GM19025 (cell line): ENCODE data around the gene CNOT4.

ENCODE experiments used
- ATAC-seq: cut with Tn5 transposase; IDR thresholded peaks from one replicate; pipeline ENCODE4 v1.9.1; 2021; ENCODE audit warnings: mild to moderate bottlenecking, low read depth, moderate library complexity; ENCODE audit not compliant: unreplicated experiment

Gene CNOT4

GRCh38 chr7:135509839-135510591 is at the start of gene CNOT4:
CNOT4 (minus strand) TSS chr7:135510102; CDS start chr7:135438331, 71,771 bp downstream.
- peak; percentile 97 for ATAC-seq

DNA sequence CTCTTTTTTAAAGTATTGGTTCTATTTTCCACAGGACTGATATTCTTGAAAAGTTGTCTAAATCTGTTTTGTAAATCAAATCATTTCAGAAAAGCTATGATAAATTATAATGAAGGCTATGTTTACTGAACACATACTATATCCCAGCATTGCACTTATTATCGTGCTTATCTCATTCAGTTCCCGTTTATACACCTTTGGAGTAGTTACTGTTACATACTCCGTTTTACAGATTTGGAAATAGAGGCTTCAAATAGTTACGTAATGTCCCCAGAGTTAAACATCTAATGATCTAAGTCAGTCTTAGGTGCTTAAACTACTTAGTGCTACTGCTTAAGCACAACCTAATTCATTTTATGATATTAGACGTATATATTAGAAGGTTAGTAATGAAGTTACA is 49.0 kb upstream of the CNOT4 start:
- no peak for ATAC-seq

DNA sequence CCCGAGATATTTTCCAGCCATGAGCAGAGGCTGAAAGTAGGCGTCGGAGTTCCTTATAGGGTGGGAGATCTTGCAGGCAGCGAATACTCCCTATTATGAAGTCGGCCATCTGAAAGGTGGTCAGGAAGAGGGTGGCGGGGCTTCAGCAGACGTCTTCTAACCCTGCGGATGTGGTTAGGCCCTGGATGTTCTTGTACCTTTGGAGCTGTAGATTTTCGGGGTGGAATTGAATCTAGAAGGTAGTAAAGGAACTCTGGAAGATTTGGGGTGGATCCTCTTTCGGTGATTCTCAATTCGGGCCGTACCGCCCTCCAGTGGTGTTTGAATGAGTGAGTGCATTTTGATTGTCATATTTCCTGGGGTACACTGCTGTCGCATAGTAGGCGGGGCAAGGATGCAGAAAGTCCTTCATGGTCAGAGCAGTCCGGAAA is 48.5 kb upstream of the CNOT4 start:
- peak; percentile 63 for ATAC-seq

DNA sequence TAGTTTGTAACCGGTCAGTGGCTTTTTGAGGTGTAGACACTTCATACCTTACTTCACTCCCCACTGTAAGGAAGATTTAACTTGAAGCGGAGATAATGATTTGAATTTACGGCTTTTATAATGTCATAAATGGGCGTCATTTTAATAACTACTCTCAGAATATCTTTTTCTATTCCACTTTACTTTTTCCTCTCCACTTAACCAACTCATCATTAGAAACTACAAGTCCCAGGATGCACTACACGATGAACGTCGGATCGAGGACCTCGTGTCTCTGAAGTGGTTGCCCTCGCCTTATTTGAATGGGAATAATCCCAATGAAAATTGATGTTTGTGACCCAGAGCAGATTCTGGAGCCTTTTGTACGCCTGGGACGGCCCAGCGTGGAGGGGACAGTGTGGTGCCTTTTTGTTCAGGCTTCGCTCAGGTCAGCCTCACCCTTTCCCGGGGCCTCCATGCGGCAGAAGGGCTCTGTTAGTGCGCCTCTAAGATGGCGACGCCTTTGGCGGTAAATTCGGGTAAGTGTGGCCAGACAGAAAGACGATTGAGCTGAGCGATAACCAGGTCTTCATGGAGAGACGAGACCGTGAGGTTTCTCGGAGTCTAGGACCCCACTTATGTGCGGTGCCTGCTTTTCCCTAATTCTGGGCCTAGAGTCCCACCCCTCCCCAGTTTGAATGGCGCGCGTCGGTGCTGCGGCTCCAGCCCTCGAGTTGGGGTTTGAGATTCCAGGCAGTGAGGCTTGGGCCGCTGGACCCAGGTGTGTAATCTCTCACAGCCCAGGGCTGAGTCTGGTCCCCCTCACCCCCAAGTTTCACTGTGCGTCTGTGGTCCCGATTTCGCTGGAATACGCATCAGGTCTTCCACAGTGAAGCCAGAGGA is 47.8 kb upstream of the CNOT4 start, which contains the start of gene NUP205:
Gene NUP205, plus strand, starts transcription at position 463 of the 882 bp plus-strand sequence. Its CDS starts 28 bp downstream, at position 491.
- peak; percentile 70 for ATAC-seq

DNA sequence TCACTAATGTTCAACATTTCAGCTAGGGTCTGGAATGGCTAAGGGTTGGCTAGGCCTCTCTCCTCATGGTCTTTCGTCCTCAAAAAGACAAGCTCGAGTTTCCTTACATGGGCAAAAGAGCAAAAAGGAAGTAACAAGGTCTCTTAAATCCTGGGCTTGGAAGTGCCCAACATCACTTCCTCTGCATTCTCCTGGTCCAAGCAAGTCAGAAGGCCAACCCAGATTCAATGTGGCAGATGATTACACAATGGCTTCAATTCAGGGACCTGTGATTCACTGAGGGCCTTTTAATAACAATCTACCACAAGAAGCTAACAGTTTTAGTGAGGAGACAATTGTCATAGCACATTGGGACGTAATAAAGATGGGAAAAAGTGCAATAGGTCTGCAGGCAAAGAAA is 43.4 kb upstream of the CNOT4 start:
- no peak for ATAC-seq

GRCh38 chr7:135552148-135552547 is 42.2 kb upstream of the CNOT4 start:
- ATAC-seq = no peak

- ATAC-seq = no peak
Observed at GRCh38 chr7:135550196-135550595, 40.3 kb upstream of the CNOT4 start.

- ATAC-seq = no peak
Observed at GRCh38 chr7:135541029-135541428, 31.1 kb upstream of the CNOT4 start.

- no peak for ATAC-seq
Observed at GRCh38 chr7:135539629-135540028, 29.7 kb upstream of the CNOT4 start.

DNA sequence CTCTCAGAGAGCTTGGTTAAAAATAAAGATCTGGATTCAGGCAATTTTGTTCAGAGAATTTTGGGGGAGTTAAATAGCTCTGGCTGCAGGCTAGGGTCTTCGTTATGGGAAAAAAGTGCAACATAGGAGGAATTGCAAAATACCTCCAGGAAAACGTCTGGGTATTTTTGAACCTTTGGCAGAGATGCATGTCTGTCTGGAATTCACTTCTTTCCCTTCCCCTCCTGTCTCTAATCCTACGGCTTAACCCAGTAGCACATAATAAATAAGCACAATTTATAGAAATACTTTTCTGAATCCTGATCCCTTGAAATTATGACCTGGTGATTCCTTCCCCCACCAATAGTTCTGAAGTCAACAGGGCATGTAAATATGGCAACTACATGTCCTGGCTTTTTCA is 28.5 kb upstream of the CNOT4 start:
- no peak for ATAC-seq

DNA sequence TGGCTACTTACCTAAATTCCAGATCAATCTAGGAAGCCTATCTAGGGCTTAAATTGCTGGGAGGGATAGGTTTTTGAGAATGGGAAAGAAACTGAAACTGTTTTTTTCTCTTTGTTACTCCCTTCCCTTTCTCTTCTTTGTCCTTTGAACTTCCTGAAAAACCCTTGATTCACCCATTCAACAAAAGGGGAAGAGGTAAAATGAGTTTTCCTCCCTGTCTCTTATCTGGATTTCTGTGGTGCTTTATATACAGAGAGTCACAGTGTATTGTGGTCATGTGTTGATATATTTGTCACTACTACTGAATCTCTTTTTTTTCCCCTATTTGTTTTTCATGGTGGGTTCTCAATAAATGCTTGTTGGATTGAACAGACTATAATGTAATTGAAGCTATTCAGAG is 28.0 kb upstream of the CNOT4 start:
- no peak for ATAC-seq

GRCh38 chr7:135537453-135537852 is 27.6 kb upstream of the CNOT4 start:
- ATAC-seq = no peak

DNA sequence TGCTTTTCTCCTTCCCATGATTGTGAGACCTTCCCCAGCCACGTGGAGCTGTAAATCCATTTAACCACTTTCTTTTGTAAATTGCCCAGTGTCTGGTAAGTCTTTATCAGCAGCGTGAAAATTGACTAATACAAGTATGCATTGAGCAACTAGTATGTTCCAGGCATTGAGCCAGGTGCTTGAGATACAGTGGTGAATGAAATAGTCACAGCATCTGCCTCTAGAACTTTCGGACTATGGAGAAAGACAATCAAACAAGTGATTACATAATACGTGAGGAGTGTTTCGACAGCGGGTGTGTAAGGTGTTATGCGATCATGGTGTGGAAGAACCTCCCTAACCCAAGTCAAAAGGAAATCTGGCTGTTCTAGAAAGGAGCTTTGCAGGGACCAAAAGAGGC is 26.2 kb upstream of the CNOT4 start:
- no peak for ATAC-seq

DNA sequence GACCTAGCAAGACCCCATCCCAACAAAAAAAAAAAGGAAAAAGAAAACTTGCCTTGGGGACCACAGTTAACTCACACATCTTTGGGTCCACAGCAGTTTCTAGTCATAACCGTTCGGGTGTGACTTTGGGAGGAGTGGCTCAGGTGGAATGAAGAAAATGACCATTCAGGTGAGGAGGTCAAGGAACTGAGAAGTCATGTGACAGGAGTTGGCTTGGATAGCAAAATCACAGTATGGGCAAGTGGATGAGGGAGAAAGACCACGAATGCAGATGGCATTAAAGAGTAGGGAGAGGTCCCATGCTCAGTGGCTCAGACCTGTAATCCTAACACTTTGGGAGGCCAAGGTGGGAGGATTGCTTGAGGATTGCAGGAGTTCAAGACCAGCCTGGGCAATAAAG is 17.1 kb upstream of the CNOT4 start:
- no peak for ATAC-seq

DNA sequence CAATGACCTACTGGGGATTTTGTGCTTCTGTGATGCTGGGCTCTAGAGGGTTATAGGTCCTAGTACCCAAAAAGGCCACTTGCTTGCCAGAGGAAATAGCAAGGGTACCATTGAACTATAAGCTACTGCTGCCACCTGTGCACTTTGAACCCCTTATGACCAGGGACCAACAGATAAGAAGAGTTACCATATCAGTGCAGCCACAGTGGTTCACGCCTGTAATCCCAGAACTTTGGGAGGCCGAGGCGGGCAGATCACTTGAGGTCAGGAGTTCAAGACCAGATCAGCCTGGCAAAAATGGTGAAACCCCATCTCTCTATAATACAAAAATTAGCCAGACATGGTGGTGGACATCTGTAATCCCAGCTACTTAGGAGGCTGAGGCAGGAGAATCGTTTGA is 15.5 kb upstream of the CNOT4 start:
- no peak for ATAC-seq

GRCh38 chr7:135523146-135523545 is 13.2 kb upstream of the CNOT4 start:
- ATAC-seq = no peak

DNA sequence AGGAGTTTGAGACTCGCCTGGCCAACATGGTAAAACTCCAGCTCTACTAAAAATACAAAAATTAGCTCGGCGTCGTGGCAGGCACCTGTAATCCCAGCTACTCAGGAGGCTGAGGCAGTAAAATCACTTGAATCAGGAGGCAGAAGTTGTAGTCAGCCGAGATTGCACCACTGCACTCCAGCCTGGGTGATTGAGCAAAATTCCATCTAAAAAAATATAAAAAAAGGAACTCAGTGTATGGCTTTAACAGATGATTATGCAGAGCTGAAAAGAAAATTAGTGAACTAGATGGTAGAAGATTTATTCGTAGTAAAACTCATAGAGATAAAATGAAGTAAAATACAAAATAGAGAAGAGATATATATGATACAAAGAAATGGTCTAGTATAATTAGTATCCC is 12.6 kb upstream of the CNOT4 start:
- no peak for ATAC-seq

DNA sequence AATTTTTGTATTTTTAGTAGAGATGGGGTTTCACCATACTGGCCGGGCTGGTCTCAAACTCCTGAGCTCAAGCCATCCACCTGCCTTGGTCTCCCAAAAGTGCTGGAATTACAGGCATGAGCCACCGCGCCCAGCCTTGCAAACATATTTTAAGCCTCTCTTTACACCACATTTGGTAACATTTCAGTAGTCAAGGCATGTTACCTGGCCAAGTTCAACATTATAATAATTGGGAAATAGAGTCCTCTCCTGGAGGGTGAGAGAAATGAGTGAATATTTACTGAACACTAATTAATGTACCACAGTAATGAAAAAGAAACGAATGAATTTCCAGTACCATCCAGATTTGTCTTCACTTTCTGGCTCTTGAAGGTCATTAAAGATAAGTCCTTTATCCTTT is 10.0 kb upstream of the CNOT4 start:
- no peak for ATAC-seq

GRCh38 chr7:135519233-135519688 is 9.4 kb upstream of the CNOT4 start:
- no peak for ATAC-seq

GRCh38 chr7:135518748-135519147 is 8.8 kb upstream of the CNOT4 start:
- ATAC-seq = no peak

- no peak for ATAC-seq
Observed at GRCh38 chr7:135517060-135517459, 7.2 kb upstream of the CNOT4 start.
